Vagina (tissue), 2 donors: ENCODE data around the gene IRAK1. TPM values are rescaled to one million over a fixed set of nuclear protein-coding genes. Genes with fewer than 3 reads are reported as not detected.
A peak's percentile ranks its signal among the peaks of the same experiment; 100 is the strongest.

Source experiments
- DNase-seq, 2 donors: peaks; one replicate each; pipeline ENCODE4 v3.0.0-alpha.2; 2017; ENCODE audit errors: extremely low spot score in 2 of 2
- H3K27ac ChIP-seq: fragments of 200-600 bp; sonication (generic); one replicate; pipeline ENCODE4 v1.5.1; 2019
- H3K27me3 ChIP-seq: fragments of 200-600 bp; sonication (generic); one replicate; pipeline ENCODE4 v1.5.1; 2019
- H3K36me3 ChIP-seq, 2 donors: fragments of 200-600 bp; sonication (generic); one replicate each; pipeline ENCODE4 v1.5.1; 2017 to 2019
- H3K4me1 ChIP-seq: fragments of 200-600 bp; sonication (generic); one replicate; pipeline ENCODE4 v1.5.1; 2019
- H3K4me3 ChIP-seq, 2 donors: fragments of 200-600 bp; sonication (generic); 1 replicate in 1 of 2; 2 replicates in 1 of 2; pipeline ENCODE4 v1.5.1; 2016 to 2019
- H3K9me3 ChIP-seq: fragments of 200-600 bp; sonication (generic); one replicate; pipeline ENCODE4 v1.5.1; 2019
- POLR2A ChIP-seq, 2 donors: fragments of 450-650 bp; IDR thresholded peaks; one replicate each; pipeline ENCODE4 v1.6.1; 2017; ENCODE audit warnings: antibody characterized with exemption in 2 of 2, mild to moderate bottlenecking in 2 of 2, moderate library complexity in 2 of 2
- POLR2AphosphoS5 ChIP-seq, 2 donors: sonication (generic); formaldehyde crosslinking; IDR thresholded peaks; one replicate each; pipeline ENCODE4 v1.9.0; 2017; ENCODE audit warnings: antibody characterized with exemption in 2 of 2, mild to moderate bottlenecking in 2 of 2, low read depth in 1 of 2; ENCODE audit not compliant: insufficient read depth in 1 of 2
- intact Hi-C: fragments of 100-400 bp; cut with DNase I; formaldehyde crosslinking; loops from one replicate; pipeline ENCODE4 v1.15.1; 2023
- total RNA-seq: library from RNA; depleted of rRNA; stranded (reverse); fragments of >200 nt; gene quantifications from one replicate; pipeline ENCODE4 v1.2.3, GENCODE V29; 2016
- TF ChIP-seq, protein P1 (sequence below), 3 experiments: fragments of 450-650 bp in 2 of 3; fragments of 200-600 bp in 1 of 3; sonication (generic) in 1 of 3; IDR thresholded peaks; one replicate each; pipeline ENCODE4 v1.5.1; 2017 to 2019; ENCODE audit warnings: antibody characterized with exemption in 3 of 3, mild to moderate bottlenecking in 2 of 3, moderate library complexity in 2 of 3

The IRAK1 gene
- total RNA-seq, 1 donor from 2014 or later: 46.7 TPM

DNA sequence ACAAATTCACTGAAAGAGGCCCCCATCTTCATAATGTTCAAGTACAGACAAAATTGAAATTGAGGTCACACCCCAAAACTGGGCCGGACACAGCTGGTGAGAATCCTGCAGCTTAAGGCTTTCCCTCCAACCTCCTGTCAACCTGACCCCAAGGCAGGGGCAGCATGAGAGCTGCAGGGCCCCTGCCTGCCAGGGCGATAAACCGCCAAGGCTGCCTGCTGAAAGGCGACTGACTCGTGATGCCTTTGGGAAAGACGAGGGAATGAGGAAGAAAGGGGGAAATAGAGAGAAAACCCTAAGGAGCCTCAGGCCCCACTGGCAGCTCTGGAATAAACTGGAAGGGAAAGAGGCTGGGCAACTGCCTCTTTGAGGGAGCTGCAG is 7.3 kb upstream of the IRAK1 start:
- H3K9me3 ChIP-seq: no peaks in the 10 kb centered on the region
- peaks cover 0 to 25% of the 10 kb centered on the region in 2 donors for H3K36me3 ChIP-seq
- no peak overlapping the region for H3K4me3 ChIP-seq
- TF ChIP-seq POLR2AphosphoS5 (IDR thresholded peaks at IDR 0.05; ENCODE audit: insufficient read depth in 1 of 2, low read depth in 1 of 2): no peak
- TF ChIP-seq POLR2A (IDR thresholded peaks at IDR 0.05): no peak
- TF ChIP-seq, protein P1, sequence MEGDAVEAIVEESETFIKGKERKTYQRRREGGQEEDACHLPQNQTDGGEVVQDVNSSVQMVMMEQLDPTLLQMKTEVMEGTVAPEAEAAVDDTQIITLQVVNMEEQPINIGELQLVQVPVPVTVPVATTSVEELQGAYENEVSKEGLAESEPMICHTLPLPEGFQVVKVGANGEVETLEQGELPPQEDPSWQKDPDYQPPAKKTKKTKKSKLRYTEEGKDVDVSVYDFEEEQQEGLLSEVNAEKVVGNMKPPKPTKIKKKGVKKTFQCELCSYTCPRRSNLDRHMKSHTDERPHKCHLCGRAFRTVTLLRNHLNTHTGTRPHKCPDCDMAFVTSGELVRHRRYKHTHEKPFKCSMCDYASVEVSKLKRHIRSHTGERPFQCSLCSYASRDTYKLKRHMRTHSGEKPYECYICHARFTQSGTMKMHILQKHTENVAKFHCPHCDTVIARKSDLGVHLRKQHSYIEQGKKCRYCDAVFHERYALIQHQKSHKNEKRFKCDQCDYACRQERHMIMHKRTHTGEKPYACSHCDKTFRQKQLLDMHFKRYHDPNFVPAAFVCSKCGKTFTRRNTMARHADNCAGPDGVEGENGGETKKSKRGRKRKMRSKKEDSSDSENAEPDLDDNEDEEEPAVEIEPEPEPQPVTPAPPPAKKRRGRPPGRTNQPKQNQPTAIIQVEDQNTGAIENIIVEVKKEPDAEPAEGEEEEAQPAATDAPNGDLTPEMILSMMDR (IDR thresholded peaks at IDR 0.05): no peak
- no peaks in the 10 kb centered on the region for H3K27me3 ChIP-seq
- peak overlapping the region; percentile 8 for H3K27ac ChIP-seq
- DNase-seq: no peak
- H3K4me1 ChIP-seq: no peaks in the 10 kb centered on the region
- intact Hi-C loops: no loop called here

DNA sequence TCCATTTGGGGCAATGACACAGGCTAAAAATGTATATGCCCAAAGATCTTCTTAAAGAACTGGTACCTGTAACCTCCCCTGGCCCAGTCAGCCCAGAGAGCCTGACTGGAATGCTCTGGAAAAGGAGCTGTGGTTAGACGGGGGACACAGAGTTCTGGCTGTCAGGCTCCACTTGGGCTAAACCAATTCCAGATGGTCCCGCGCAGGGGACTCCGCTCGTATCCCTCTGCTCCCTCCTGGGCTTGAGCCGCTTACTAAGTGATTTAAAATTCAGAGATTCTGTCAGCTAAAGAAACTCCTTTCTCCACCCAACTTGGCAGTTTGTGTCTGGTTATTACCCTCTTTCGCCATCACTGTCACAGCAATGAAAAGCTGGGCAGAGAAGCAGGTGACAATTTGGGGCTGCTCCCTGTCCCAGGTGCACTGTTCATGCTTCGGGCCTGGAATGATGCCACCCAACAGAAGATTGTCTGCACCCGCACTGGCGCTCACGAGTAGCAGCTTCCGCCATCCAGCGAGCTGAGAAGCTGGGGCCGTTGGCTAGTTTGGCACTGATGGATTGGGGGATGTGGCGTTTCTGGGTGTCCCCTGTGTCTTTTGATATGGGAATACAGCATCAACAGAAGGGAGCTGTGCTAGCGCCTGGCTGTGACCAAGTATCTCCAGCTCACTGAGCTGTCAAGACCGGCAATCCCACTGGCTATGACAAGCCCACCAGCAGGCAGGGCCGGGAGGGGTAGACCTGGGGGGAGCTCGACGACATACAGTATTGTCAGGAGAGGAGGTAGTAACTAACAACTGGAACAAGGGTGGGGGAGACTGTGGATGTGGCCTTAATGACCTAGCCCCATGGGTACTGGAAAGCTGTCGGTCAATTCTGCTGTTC is 6.7 kb upstream of the IRAK1 start:
- no peak overlapping the region for H3K4me3 ChIP-seq
- intact Hi-C loops: no loop called here
- no peak for DNase-seq
- TF ChIP-seq POLR2A (IDR thresholded peaks at IDR 0.05) (no peak), POLR2AphosphoS5 (IDR thresholded peaks at IDR 0.05; ENCODE audit: insufficient read depth in 1 of 2, low read depth in 1 of 2) (no peak)
- TF ChIP-seq, protein P1 (IDR thresholded peaks at IDR 0.05): no peak
- H3K27ac ChIP-seq: peak overlapping the region; percentile 8
- peaks cover 0 to 20% of the 10 kb centered on the region in 2 donors for H3K36me3 ChIP-seq
- H3K4me1 ChIP-seq: peaks cover under 1% of the 10 kb centered on the region
- H3K9me3 ChIP-seq: no peaks in the 10 kb centered on the region
- no peaks in the 10 kb centered on the region for H3K27me3 ChIP-seq

DNA sequence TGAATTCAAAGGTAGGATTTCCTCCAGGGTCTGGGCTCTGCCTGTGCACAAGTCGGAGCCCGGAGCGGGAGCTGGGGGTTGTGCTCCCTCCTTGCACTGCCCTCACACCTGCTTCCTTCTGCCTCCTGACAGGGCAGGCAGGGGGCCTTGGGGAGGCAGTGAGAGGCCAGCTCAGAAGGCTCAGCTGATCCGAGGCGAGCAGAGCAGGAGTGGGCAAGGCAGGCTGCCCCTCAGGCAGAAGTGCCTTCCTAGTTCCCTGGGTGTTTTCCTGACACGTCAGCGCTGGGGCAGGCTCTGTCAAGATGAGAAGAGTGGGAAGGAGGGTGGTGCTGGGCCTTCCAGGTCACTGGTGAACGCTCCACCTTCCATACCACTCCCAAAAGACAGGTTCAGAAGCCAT is 5.5 kb upstream of the IRAK1 start:
- no peak for TF ChIP-seq POLR2AphosphoS5 (IDR thresholded peaks at IDR 0.05; ENCODE audit: insufficient read depth in 1 of 2, low read depth in 1 of 2)
- TF ChIP-seq, protein P1 (IDR thresholded peaks at IDR 0.05): no peak
- no peak for TF ChIP-seq POLR2A (IDR thresholded peaks at IDR 0.05)
- no peaks in the 10 kb centered on the region for H3K9me3 ChIP-seq
- no peak for DNase-seq
- H3K36me3 ChIP-seq: peaks cover 0 to 9% of the 10 kb centered on the region in 2 donors
- H3K27ac ChIP-seq: peak overlapping the region; percentile 8
- H3K27me3 ChIP-seq: no peaks in the 10 kb centered on the region
- H3K4me3 ChIP-seq: no peak overlapping the region
- peaks cover 12% of the 10 kb centered on the region for H3K4me1 ChIP-seq
- intact Hi-C loops: no loop called here

DNA sequence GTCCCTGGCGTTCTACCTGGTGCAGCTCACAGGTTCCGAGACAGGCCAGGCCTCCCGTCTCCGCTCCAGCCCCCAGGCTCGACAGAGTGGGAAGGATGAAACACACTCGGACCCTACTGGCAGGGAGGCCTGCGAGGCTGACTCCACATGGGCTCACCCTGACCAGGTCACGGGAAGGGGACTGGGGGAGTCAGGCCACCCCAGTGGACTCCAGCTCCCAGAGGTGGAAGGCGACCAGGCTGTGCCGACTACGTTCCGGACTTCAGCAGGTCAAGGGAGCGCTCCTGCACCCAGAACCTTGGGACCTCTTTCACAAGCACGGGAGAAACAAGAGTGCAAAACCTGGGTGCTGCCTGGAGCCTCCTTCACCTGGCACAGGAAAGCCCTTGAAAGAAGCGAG is 4.6 kb upstream of the IRAK1 start:
- Histone ChIP-seq H3K9me3 (no peaks in the 10 kb centered on the region), H3K4me1 (peaks cover 13% of the 10 kb centered on the region), H3K36me3 (peaks cover 0 to under 1% of the 10 kb centered on the region in 2 donors), H3K27ac (no peak overlapping the region), H3K27me3 (no peaks in the 10 kb centered on the region), H3K4me3 (no peak overlapping the region)
- intact Hi-C loops: no loop called here
- no peak for DNase-seq
- TF ChIP-seq POLR2A (IDR thresholded peaks at IDR 0.05) (no peak), POLR2AphosphoS5 (IDR thresholded peaks at IDR 0.05; ENCODE audit: insufficient read depth in 1 of 2, low read depth in 1 of 2) (no peak)
- TF ChIP-seq, protein P1 (IDR thresholded peaks at IDR 0.05): no peak
